ENCODE data around the gene SCD5.

The SCD5 gene

DNA sequence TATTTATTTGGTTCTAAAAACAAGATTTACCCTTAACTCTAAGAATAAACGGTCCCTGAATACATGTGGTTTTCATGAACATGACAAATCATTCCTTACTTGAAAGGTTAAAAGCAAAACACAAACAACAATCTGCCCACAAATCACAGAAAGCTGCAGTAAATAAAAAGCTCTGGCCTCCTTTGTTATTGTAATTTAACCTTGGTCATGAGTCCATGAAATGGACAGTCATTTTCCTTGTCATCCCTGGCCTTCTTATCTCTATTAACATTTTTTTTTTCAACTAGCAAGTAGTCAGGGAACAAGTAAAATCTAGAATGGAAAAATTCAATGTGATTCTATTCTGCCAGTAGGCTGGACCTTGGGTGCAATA, 92.7 kb downstream of the SCD5 start:
- Histone ChIP-seq H3K27ac (ENCODE audit: low read depth, low read length) (peak overlapping the region; percentile 9), H3K9me3 (ENCODE audit: control insufficient read depth, insufficient read depth, low read length) (no peaks in the 10 kb centered on the region), H3K4me1 (ENCODE audit: control insufficient read depth, insufficient read depth, low read length) (peaks cover 4% of the 10 kb centered on the region), H3K27me3 (ENCODE audit: control insufficient read depth, insufficient read depth, low read length) (no peaks in the 10 kb centered on the region), H3K4me3 (ENCODE audit: low read depth, low read length) (no peak overlapping the region), H3K9ac (ENCODE audit: low read depth, low read length) (no peak overlapping the region), H3K36me3 (ENCODE audit: control insufficient read depth, insufficient read depth, low read length) (no peaks in the 10 kb centered on the region)

DNA sequence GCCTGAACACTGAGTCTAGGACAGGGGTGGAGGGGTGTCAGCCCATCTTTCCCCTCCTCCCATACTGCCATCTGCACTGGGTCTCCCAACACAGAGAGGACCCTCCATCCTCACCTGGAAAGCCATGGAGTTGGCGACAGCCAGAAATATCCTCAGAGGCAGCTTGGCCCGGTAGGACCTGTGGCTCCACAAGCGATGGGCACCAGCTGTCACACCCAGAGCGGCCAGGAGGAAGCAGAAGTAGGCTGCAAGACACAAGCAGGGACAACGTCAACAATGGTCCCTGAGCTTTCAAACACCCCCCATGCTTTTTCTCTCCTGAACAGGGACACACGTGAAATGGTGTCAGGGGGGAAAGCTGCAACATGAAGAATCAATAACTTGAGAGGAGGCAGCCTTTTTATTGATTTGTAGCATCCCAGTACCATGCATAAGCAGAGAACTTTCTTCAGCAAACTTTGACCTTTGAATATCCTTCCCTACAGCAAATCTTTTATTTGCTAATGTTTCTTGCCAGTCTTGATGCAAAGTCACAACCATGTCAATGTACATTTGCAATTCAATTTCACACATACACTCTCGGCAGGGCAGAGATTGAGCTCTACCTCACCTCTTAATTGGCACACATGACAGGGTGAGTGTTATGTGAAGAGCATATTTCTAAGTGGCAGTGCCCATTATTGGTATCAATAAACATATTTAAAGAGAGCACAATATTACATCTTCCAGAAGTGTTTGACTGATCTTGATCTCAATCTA, 93.2 kb downstream of the SCD5 start:
- H3K27ac ChIP-seq (ENCODE audit: low read depth, low read length) = no peak overlapping the region
- no peak overlapping the region for H3K4me3 ChIP-seq (ENCODE audit: low read depth, low read length)
- H3K9me3 ChIP-seq (ENCODE audit: control insufficient read depth, insufficient read depth, low read length) = no peaks in the 10 kb centered on the region
- H3K36me3 ChIP-seq (ENCODE audit: control insufficient read depth, insufficient read depth, low read length) = no peaks in the 10 kb centered on the region
- no peak overlapping the region for H3K9ac ChIP-seq (ENCODE audit: low read depth, low read length)
- no peaks in the 10 kb centered on the region for H3K27me3 ChIP-seq (ENCODE audit: control insufficient read depth, insufficient read depth, low read length)
- peaks cover 4% of the 10 kb centered on the region for H3K4me1 ChIP-seq (ENCODE audit: control insufficient read depth, insufficient read depth, low read length)

DNA sequence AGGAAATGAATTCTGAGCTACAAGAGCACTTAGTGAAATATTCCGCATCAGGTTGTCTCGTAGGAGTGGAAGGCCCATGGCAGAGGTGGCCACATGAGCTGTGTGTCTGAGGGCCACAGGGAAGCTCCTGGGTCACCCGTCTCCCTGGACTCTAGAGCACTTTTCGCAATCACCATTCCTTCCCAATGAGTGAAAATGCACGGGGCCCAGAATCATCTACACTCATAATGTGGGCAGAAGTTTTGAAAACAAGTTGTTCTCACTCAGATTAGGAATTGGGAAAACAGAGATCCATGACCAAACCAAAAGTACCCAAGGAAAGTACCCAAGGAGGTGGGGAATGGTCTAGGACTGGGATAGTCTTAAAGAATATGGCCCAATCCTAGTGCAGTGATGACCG, 94.4 kb downstream of the SCD5 start:
- H3K27me3 ChIP-seq (ENCODE audit: control insufficient read depth, insufficient read depth, low read length) = no peaks in the 10 kb centered on the region
- no peaks in the 10 kb centered on the region for H3K36me3 ChIP-seq (ENCODE audit: control insufficient read depth, insufficient read depth, low read length)
- no peak overlapping the region for H3K27ac ChIP-seq (ENCODE audit: low read depth, low read length)
- H3K4me1 ChIP-seq (ENCODE audit: control insufficient read depth, insufficient read depth, low read length) = peaks cover 4% of the 10 kb centered on the region
- no peak overlapping the region for H3K9ac ChIP-seq (ENCODE audit: low read depth, low read length)
- H3K9me3 ChIP-seq (ENCODE audit: control insufficient read depth, insufficient read depth, low read length) = no peaks in the 10 kb centered on the region
- no peak overlapping the region for H3K4me3 ChIP-seq (ENCODE audit: low read depth, low read length)

DNA sequence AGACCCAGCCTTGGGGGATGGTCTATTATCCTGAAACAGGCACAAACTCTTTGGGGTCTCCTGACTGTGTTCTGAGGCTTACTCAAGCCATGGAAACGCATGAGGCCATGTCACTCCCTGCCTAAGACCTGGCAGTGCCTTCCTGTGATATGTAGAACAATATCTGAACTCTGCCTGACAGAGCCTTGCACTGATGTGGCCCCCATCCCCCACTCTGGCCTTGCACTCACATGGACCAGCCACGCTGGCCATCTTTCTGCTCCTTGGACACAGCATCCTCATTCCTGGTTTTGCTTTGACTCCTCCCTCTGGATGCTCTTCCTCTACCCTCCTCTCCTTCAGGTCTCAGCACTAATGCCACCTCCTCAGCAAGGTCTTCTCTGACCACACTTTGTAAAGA, 100.2 kb downstream of the SCD5 start:
- peaks cover 22% of the 10 kb centered on the region for H3K4me1 ChIP-seq (ENCODE audit: control insufficient read depth, insufficient read depth, low read length)
- H3K4me3 ChIP-seq (ENCODE audit: low read depth, low read length) = no peak overlapping the region
- no peak overlapping the region for H3K9ac ChIP-seq (ENCODE audit: low read depth, low read length)
- no peaks in the 10 kb centered on the region for H3K9me3 ChIP-seq (ENCODE audit: control insufficient read depth, insufficient read depth, low read length)
- H3K36me3 ChIP-seq (ENCODE audit: control insufficient read depth, insufficient read depth, low read length) = no peaks in the 10 kb centered on the region
- H3K27ac ChIP-seq (ENCODE audit: low read depth, low read length) = no peak overlapping the region
- H3K27me3 ChIP-seq (ENCODE audit: control insufficient read depth, insufficient read depth, low read length) = no peaks in the 10 kb centered on the region

DNA sequence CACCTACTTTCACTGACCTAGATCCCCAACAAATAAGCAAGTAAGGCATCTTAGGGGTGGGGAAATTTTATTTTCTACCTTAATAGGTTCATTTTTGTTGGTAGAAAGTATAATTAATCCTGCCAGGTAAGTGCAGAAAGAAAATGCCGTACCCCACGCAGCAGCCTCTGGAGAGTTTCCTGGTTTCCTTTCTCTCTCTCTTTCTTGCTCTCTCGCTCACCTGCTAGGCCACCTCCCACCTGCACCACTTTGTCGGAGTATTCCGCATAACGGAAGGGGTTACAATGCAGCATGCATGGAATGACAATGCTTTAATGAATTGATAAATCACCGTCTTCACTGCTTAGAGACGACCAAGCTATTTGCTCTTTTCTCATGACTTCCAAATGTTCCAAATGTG, 101.0 kb downstream of the SCD5 start:
- H3K9ac ChIP-seq (ENCODE audit: low read depth, low read length) = no peak overlapping the region

DNA sequence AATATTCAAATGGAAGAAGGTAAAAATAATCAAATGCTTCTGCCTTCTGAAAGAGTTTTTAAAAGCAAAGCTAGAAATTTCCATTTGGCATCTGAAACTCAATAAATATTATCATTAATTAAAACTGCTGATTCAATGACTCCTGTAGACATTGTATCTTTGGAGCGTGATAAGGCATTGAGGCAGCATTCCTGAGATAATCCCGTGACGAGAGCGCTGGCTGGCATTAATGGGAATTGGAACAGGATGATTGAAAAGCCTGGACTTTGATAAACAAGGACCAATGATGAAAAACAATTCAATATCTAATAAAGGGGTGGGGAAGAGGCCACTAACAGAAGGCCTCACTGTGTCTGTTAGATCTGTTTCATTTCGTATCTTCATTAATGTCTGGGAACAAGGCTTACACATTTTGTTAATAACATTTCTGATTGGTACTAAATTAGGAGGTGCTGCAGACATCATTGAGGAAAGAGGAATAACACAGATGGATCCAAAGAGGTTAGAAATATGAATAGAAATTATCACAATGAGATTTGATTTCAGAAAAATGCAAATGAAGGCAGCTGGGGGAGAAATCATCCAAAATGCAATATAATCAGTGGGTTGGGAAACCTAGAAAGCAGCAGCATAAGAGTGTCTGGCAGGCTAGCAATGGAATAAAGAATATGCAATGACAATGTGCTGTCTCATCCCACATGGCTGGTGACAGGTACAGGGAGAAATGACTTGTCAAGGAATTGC, 102.3 kb downstream of the SCD5 start:
- H3K9me3 ChIP-seq (ENCODE audit: control insufficient read depth, insufficient read depth, low read length) = no peaks in the 10 kb centered on the region
- H3K36me3 ChIP-seq (ENCODE audit: control insufficient read depth, insufficient read depth, low read length) = no peaks in the 10 kb centered on the region
- no peak overlapping the region for H3K27ac ChIP-seq (ENCODE audit: low read depth, low read length)
- H3K27me3 ChIP-seq (ENCODE audit: control insufficient read depth, insufficient read depth, low read length) = no peaks in the 10 kb centered on the region
- H3K9ac ChIP-seq (ENCODE audit: low read depth, low read length) = no peak overlapping the region
- peaks cover 22% of the 10 kb centered on the region for H3K4me1 ChIP-seq (ENCODE audit: control insufficient read depth, insufficient read depth, low read length)
- no peak overlapping the region for H3K4me3 ChIP-seq (ENCODE audit: low read depth, low read length)

More for the DNA sequence above, 101.0 kb downstream of the SCD5 start:
- no peaks in the 10 kb centered on the region for H3K36me3 ChIP-seq (ENCODE audit: control insufficient read depth, insufficient read depth, low read length)
- no peaks in the 10 kb centered on the region for H3K27me3 ChIP-seq (ENCODE audit: control insufficient read depth, insufficient read depth, low read length)
- H3K4me1 ChIP-seq (ENCODE audit: control insufficient read depth, insufficient read depth, low read length) = peaks cover 22% of the 10 kb centered on the region
- no peak overlapping the region for H3K4me3 ChIP-seq (ENCODE audit: low read depth, low read length)
- H3K27ac ChIP-seq (ENCODE audit: low read depth, low read length) = no peak overlapping the region
- no peaks in the 10 kb centered on the region for H3K9me3 ChIP-seq (ENCODE audit: control insufficient read depth, insufficient read depth, low read length)

DNA sequence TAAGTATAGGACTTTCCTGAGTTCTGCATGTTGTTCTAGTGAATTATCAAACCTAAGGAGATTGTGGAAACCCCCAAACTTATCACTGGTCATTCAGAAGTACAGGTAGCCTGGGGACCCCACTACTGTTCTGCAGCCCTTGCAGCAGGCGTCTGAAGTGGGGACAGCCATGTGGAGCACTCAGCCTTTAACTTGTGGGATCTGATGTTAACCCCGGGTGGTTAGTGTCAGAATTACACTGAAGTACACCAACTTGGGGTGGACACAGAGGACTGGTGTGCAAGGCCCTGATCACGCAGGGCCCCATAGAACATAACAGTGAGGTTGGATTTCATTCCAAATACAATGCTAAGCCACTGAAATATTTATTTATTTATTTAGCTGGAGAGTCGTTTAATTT, 103.7 kb downstream of the SCD5 start:
- Histone ChIP-seq H3K9me3 (ENCODE audit: control insufficient read depth, insufficient read depth, low read length) (no peaks in the 10 kb centered on the region), H3K36me3 (ENCODE audit: control insufficient read depth, insufficient read depth, low read length) (no peaks in the 10 kb centered on the region), H3K9ac (ENCODE audit: low read depth, low read length) (no peak overlapping the region), H3K27me3 (ENCODE audit: control insufficient read depth, insufficient read depth, low read length) (no peaks in the 10 kb centered on the region), H3K4me1 (ENCODE audit: control insufficient read depth, insufficient read depth, low read length) (peaks cover 22% of the 10 kb centered on the region), H3K4me3 (ENCODE audit: low read depth, low read length) (no peak overlapping the region), H3K27ac (ENCODE audit: low read depth, low read length) (no peak overlapping the region)

DNA sequence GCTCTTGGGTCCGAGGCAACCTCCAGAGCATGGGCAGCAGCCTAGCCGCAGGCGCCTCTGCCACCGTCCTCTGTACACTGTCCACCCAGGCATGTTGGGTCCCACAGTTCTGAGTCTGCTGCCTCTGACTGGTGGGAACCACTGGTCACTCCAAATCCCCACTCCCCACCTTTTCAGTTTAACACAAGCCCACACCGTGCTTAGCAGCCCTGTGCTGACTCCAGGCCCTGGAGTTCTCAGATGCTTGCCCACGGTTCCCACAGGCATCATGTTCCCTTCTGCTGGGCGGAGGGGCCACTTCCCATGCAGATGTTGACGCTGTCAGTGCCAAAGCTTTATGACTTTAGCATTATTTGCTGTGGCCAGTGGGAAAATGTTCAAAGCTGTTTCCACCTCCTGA, 104.5 kb downstream of the SCD5 start:
- Histone ChIP-seq H3K27ac (ENCODE audit: low read depth, low read length) (no peak overlapping the region), H3K27me3 (ENCODE audit: control insufficient read depth, insufficient read depth, low read length) (no peaks in the 10 kb centered on the region), H3K9me3 (ENCODE audit: control insufficient read depth, insufficient read depth, low read length) (no peaks in the 10 kb centered on the region), H3K36me3 (ENCODE audit: control insufficient read depth, insufficient read depth, low read length) (no peaks in the 10 kb centered on the region), H3K9ac (ENCODE audit: low read depth, low read length) (no peak overlapping the region), H3K4me3 (ENCODE audit: low read depth, low read length) (no peak overlapping the region), H3K4me1 (ENCODE audit: control insufficient read depth, insufficient read depth, low read length) (peaks cover 22% of the 10 kb centered on the region)

DNA sequence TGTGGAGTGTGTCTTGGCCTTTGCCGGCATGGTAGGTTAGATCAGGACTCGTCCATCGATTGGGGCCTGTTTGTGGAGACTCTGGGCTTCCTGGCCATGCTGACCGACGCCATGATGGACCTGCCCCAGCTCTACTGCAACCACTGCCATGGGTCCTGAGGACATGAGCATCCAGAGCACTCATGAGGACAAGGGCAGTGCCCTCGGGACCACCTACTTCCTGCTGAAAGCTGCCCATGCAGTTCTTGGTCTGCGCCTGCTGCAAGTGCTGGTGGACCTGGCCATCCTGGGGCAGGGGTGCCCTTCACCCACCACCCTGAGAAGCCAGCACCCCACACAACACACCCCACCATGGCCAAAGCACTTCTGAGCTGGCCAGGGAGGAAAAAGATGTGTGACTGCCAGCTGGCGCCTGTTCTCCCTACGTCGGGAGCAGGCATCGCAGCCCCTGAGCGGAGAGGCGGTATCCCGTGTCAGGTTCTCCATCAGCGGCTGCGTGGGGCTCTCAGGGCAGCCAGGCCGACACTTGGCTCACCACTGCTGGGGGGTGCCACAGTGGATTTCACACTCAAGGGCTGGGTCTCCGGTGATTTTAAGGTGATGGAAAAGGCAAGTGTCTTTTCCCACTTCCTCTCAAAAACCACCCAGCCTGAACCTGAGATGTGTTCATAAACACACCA, 106.4 kb downstream of the SCD5 start:
- Histone ChIP-seq H3K9me3 (ENCODE audit: control insufficient read depth, insufficient read depth, low read length) (no peaks in the 10 kb centered on the region), H3K9ac (ENCODE audit: low read depth, low read length) (no peak overlapping the region), H3K27ac (ENCODE audit: low read depth, low read length) (no peak overlapping the region)

DNA sequence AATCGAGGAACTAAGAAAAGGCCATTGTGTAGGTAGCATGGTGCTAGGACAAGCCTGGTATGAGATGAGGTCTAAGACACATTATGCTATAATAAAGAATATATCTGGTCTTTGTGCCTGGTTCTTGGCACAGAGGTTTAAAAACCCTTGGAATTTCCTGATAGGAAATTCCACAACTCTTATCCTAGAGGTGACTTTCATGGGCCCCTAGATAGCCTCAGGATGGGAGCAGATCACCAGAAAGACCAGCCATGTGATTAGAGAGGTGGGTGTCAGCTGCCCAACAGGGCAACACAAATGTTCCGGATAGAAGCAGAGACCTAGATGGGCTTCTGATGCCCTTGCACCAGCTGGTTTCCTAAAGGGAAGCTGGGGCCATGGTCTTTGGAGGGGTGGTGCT, 107.2 kb downstream of the SCD5 start:
- Histone ChIP-seq H3K4me1 (ENCODE audit: control insufficient read depth, insufficient read depth, low read length) (0 out of 2 replicates have a peak, but pooled peaks cover 2% of the 10 kb centered on the region), H3K27ac (ENCODE audit: low read depth, low read length) (no peak overlapping the region), H3K9me3 (ENCODE audit: control insufficient read depth, insufficient read depth, low read length) (no peaks in the 10 kb centered on the region), H3K27me3 (ENCODE audit: control insufficient read depth, insufficient read depth, low read length) (no peaks in the 10 kb centered on the region), H3K9ac (ENCODE audit: low read depth, low read length) (no peak overlapping the region), H3K36me3 (ENCODE audit: control insufficient read depth, insufficient read depth, low read length) (no peaks in the 10 kb centered on the region), H3K4me3 (ENCODE audit: low read depth, low read length) (no peak overlapping the region)

More for the DNA sequence above, 106.4 kb downstream of the SCD5 start:
- Histone ChIP-seq H3K4me3 (ENCODE audit: low read depth, low read length) (no peak overlapping the region), H3K27me3 (ENCODE audit: control insufficient read depth, insufficient read depth, low read length) (no peaks in the 10 kb centered on the region), H3K36me3 (ENCODE audit: control insufficient read depth, insufficient read depth, low read length) (no peaks in the 10 kb centered on the region), H3K4me1 (ENCODE audit: control insufficient read depth, insufficient read depth, low read length) (peaks cover 10% of the 10 kb centered on the region)

All from HUES48 (cell line).